ENCODE results near the gene TRHDE.

TRHDE gene

DNA sequence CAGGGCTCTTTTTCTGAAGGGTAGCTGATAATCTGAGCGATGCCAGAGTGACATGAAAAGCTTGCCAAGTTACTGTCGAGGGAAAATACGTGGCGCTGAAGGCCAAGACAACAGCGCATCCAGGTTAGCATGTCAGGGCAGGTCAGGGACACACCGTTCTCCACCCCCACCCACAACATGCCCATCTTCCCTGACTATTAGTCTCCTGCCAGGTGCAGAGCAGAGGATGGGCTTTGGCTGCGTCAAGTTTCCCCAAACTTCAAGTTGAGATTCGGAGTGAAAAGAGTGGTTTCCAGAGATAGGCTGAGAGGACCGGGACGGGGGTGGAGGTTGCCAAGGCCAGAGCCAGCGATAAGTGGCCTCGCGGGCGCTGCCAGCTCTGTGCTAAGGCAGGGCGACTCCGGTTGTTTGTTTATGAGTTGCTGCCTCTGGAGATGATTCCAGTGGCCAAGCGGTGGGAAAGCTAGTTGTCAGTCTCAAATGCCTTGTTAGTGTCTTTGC lies 1.7 kb downstream of the TRHDE start:
- DNase-seq (ENCODE audit: low read depth), result no peak

DNA sequence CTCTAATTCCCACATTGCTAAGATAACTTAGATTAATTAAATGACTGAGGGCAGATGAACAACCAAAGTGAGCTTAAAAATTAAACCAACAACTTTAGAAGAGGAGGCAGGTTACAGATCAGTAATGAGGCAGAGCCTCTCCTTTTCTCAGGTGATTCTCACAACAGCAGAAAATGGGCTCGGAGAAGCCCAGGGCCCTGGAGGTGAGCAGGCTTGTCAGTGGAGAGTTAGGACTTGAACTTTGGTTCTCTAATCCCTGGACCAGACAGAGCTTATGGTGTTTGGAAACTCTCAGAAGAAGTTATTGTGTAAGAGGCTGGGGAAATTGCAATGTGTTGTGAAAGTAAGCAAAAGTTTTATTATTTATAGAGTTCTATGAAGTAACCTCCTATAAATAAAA lies 2.8 kb downstream of the TRHDE start:
- DNase-seq (ENCODE audit: low read depth), result no peak

DNA sequence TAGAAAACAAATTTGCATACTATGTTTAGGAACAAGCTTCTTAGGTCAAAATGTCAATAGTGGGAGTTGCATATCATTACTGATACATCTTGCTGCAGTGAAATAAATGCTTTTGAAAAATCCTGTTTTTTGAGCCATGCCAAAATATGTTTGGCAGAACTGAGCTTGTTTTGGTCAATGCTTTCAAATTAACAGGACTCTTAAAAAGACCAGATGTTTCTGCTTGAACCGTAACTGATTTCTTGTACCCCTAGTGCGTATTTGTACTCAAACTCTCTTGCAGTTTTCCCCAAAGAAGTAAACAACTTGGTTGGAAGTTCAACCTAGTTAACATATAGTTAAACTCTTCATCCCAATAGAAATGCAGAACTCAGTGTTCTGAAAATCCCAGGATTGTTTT lies 3.4 kb downstream of the TRHDE start:
- no peak for DNase-seq (ENCODE audit: low read depth)

DNA sequence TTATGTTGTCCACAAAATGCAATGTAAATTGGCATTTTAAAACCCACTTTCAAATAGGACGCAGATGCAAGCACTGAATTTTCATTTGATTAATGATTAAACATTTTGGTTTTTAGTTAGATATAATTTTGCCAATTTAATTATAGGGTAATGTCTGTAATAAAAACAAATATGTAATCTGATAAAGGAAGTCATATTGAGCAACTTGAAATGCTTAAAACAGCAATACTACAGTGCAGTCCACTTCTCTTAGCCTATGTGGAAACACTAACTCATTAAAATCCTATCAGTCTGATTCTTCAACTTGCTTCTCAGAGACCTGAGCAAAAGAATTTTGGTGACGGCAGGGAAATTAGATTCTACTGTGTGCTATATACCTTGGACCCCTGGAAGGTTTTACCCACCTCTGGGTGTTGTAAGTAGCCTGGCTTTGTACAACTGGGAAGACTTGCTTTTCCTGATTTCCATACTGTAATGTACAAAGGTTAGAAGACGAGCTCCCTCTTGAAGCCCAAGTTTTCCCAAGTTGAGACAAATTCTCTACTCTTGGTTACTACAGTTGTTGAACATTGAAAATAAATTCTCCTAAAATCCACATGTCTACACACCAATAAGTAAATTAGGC lies 4.1 kb downstream of the TRHDE start:
- DNase-seq (ENCODE audit: low read depth), result no peak

DNA sequence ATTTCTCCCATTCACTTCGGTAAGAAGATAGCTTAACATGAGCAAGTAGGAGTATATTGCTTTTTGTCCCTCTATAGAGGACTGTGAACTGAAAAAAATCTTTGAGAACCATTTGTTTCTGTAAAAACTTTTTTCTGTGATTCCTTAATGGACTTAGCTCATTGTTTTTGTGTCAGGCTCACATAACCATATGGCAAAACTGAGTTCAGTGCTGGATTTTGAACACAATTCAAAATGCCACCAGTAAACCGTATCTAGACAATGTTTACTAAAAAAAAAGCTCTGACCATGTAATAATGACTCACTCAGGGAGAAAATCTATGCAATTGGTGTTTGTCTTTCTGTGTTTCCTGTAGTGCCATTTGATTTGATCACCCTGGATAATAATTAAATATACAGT lies 5.2 kb downstream of the TRHDE start:
- no peak for DNase-seq (ENCODE audit: low read depth)

DNA sequence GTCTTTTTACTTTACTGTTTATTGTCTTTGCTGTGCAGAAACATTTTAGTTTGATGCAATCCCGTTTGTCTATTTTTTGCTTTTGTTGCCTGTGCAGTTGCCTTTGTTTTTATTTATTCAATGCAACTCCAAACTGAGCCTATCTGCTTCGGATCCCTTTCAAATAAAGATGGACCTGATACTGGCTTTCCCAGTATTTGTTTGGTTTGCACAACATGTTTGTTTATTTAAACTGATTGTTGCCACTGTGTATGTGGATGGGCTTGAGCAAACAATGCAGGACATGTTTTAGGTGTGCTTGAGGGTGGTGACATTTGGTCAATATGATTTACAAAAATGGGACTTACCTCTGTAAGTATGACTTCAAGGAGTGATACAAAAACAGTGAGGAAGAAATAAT lies 6.7 kb downstream of the TRHDE start:
- no peak for DNase-seq (ENCODE audit: low read depth)

DNA sequence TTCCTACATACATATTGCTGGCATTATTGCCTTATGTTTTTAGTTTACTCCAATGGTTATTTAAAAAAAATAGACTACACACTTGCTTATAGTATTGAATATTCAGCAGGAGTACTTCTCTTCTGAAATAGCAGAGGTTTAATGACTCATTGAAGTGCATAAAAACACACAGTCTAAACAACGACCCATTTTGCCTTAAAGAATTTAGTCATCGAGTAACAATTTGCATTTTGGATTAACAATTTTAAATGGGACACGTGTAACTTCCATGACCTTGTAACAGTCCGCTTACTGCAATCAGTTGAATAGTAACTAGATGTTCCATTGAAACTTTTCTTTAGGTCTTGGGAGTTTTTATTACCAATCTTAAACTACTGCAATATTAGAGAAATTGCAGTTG lies 9.0 kb downstream of the TRHDE start:
- no peak for DNase-seq (ENCODE audit: low read depth)

DNA sequence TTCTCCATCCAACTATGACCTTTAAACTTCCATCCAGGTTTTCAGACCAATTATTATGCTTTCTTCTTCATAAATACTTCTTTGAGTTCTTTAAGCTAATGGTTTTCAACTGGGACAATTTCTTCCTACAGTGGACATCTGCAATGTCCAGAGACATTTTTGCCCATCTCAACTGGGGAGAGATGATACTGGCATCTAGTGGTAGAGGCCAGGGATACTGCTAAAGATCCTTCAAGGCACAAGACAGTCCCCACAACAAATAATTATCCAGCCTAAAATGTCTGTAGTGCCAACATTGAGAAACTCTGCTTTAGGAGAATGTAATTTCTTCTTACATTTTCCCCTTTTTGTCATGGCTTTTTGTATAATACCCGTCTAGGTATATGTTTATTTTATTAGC lies 10.6 kb downstream of the TRHDE start:
- no peak for DNase-seq (ENCODE audit: low read depth)

DNA sequence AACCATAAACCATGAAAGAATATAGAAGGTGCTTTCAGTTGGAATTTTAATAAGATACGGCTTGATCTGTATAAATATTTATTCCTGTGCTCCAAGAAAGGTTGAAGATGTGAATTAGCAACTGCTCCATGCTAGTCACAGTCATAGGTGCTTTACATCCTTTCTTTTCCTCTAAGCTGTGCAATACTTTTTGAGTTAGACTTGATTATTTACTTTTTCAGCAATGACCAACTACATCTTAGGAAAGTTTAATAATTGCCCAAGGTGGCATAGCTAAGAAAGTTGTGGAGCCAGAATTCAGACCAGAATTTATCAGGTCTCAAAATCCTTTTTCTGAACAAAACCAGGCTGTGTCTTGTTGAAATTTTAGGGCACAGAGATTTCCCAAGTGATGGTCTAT lies 13.7 kb downstream of the TRHDE start:
- DNase-seq (ENCODE audit: low read depth), result no peak

DNA sequence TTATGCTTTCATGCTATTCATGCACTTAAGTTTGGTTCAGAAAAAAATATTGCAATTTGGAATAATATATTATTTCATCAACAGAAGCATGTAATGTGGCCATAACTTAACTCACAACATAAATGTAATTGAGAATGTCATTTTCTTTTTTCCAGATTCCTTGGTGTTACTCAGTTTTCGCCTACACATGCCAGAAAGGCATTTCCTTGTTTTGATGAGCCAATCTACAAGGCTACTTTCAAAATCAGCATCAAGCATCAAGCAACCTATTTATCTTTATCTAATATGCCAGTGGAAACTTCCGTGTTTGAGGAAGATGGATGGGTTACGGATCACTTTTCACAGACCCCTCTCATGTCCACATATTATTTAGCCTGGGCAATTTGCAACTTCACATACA lies 14.4 kb downstream of the TRHDE start:
- DNase-seq (ENCODE audit: low read depth), result no peak

DNA sequence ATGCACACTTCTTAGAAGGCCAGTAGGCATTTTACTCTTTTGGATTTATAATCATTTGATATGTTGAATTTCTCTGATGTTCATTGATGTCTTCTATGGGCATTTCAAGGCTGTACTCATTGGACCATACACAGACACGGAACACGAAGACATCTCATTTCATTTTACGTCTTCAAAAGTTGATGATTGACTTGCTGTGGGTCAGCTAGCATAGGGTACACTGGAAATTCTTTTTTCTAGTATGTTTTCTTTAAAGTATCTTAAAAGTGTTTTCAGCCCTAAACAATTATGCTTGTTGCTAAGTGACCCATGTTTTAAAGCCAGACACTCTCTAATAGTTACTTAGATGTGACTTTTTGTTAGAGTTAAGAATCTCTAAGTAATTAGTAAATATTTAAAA lies 16.3 kb downstream of the TRHDE start:
- no peak for DNase-seq (ENCODE audit: low read depth)

DNA sequence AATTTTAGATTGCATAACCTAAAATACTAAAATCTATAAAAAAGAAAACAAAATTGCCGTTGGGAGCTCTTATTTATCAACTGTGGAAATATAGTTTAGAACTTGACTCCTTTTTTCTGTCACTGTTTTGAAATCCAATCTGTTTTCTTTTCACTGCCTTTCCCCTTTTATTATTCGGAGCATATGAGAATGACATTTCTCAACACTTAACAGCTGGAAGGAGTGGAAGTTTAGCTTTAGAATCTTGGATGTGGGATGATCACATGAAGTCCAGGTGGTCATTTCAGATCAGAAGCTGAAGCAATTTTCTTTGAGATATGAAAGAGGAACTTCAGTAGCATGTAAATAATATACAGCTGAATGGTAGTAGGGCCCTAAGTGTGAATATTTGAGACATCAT lies 16.7 kb downstream of the TRHDE start:
- DNase-seq (ENCODE audit: low read depth), result no peak

DNA sequence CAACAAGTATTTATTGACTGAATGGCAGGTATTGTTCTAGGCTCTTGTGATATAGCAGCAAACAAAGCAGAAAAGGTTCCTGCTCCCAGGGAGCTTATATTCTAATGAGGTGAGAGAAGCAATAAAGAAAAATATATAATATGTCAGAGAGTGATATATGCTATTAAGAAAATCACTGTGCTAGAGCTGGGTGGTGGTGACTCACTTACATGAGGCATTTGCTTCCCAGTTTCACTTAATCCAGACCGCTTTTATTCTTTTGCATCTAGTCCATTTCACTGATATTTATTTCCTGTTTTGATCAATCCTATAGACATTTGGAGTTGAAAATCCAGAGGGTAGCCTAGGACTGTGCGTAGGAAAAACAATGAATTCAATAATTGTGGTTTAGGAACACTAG lies 17.5 kb downstream of the TRHDE start:
- DNase-seq (ENCODE audit: low read depth), result no peak

DNA sequence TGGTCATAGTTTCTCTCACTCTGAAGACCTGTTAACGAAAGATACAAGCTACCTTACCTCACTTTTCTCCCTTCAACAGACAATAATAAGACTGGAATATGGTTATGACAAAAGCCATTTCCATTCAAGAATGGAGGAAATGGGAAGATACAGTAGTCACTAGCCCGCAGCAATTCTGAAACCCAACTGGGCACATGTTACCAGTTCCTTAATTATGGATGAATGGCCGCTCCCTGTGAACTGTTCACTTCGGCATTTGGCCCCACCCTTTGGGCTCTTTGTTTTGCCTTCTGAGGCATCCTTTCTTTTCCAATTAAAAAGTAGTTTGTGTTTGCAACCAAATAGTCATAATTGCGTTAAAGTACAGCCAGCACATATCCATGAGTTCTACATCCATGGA lies 19.0 kb downstream of the TRHDE start:
- DNase-seq (ENCODE audit: low read depth), result no peak

DNA sequence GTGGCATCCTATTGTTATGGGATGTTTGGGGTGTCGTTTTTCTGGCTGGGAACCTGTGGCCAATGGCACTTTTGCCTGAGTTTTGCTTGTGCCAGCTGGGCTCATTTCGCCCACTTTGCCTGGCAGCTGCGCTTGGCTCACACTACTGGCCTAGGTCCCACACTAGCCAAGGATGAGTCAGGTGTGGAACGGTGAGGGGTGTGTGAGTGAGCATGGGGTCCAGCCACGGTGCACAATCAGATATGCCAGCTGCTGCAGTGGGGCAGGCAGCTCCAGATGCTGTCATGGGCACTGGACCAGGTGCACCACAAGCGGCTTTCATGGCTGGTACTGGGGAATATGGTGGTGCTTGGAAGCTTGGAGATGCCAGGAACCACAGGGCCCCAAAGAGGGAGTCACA lies 21.5 kb downstream of the TRHDE start:
- no peak for DNase-seq (ENCODE audit: low read depth)

DNA sequence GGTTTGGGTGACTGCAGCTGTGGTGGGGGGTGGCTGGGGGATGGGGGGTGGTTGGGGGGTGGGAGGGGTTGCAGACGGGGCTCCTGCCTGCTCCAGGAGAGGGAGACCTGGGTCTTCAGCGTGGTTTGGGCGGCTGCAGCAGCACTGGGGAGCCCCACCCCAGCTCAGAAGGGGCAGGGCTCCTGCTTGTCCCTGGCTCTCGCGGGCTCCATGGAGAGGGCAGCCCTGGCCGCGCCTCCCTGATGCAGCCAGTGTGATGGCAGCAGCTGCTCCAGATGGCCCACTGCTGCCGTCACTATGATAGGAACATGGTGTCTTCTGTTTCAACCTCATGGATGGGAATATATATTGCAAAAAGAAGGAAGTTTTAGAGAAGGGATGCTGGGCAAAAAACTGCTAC lies 22.9 kb downstream of the TRHDE start:
- no peak for DNase-seq (ENCODE audit: low read depth)

DNA sequence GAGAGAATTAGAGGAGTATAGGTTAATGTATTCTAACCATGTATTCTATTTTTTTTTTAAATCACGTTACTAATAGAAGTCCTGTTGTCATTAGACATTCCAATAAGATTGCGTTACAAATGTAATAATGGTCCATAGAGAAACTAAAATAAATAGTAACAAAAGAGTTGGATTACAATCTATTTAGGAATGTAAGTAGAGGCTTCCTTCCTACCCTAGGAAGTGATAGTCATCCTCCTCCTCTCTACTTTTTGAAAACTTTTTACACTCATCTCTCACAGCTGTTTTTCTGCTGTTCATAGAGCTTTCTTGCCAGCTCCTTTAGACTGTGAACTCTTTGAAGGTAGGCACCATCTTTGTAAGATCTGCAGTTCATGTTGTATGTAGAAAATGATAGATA lies 23.6 kb downstream of the TRHDE start:
- no peak for DNase-seq (ENCODE audit: low read depth)

DNA sequence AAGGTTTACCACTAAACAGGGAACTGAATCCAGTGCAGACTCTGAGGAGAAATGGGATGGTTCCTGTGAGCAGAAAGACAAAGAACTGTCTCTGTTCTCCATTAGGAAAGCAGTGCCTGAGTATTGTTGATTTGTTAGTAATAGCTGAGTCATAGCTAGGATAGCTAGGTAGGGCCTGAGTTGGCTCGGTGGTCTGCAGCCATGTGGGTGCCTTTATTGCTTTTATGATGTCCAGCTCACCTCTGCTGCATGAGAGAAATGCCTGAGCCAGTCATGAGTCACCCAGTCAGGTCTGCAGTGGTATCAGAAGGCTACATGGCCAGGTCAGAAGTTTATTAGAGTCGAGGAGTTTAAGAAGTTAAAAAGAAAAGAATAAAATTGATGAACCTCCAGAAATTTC lies 24.2 kb downstream of the TRHDE start:
- no peak for DNase-seq (ENCODE audit: low read depth)

DNA sequence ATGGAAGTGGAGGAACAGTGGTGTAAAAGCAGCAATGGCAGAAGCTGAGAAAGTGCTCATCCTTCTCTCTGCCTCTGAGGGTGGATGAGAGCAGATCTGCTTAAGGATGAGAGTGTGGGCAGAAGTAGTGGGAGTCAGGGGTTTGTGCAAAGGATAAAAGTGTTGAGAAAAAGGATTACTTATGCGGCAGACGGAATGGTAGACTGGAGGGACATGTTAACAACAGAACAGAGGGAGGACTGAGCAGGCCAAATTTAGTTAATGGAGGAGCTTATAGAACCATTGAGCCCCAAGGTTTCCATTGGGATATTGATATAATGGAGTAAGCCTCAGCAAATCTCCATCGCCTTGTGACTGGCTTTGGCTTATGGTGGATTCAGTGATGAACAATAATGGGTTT lies 25.5 kb downstream of the TRHDE start:
- no peak for DNase-seq (ENCODE audit: low read depth)

DNA sequence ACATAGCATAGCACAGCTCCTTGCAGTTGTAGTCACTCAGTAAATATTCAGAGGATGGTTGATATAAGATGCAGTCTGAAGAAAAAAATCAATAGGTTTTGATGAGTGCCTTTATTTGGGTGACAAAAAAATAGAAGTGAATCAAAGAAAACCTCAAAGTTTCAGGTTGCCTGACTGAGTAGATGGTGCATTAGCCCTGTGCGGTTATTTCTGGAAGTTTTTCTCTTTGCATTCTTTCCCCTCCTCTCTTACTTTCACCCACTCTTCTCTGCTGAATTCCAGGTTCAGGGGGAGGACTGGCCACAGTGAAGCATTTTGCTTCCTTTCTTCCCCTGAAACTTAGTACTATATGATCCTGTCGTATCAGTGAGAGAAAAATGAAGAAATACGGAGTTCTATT lies 28.6 kb downstream of the TRHDE start:
- DNase-seq (ENCODE audit: low read depth), result no peak

DNA sequence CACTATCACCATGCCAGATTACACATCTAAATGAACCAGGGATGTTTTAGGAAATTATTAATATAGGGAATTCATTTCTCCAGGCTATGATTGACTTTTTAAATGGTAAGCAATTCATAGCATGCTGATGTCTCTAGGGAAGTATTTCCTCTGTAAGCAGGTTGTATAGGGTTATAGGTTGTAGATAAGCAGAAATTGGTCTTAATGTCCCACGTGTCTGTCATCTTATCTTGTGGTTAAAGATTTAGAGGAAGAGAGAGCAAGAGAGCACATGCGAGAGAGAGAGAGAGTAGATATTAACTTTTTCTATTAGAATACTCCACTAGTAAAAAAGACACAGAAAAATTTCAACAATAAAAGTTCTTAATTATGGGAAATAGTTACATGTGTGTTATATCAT lies 32.6 kb downstream of the TRHDE start:
- DNase-seq (ENCODE audit: low read depth), result no peak

DNA sequence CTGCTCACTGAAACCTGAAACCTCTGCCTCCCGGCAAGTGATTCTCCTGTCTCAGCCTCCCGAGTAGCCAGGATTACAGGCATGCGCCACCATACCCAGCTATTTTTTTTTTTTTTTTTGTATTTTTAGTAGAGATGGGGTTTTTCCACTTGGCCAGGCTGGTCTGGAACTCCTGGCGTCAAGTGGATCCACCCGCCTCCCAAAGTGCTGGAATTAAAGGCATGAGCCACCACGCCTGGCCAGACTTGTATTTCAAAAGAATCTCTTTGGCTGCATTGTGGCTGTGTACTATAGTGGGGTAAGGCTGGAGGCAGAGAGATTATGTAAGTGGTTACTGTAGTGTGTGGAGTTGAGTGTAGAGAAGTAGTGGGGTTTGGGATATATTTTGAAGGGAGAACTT lies 35.1 kb downstream of the TRHDE start:
- DNase-seq (ENCODE audit: low read depth), result no peak

DNA sequence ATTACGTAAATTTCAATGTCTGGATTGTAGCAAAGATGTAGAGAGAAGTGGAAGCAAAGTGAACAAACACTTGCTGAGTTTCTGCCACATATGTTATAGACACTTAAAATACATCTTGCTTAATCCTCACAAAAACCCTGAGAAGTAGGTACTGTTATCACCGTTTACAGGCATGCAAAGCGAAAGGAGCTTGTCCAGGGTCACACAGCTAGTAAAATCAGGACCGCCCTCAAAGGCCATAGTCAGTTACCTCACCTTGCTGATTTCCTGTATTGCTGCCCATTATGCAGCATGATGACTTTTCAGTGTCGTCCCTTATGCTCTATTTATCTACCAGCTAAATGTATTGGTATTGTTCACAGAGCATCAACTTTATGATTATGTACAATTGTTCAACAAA lies 39.8 kb downstream of the TRHDE start:
- no peak for DNase-seq (ENCODE audit: low read depth)

DNA sequence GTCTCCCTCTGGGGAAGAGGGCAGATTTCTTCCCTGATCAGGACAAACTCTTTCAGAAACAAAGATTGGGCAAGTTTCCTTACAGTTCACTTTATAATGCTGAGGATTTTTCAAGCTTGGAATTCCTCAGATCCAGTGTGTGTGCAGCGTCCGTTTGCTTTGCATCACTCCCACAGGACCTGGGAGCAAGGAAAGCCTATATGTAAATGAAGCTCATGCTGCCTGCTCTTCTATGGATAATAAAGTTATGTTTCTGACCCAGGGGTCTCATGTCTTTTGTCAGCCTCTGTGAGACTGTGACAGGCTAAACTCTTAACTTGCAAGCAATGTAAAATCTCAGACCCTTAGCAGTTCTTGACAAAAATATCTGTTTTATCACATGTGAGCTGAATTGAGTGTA lies 41.6 kb downstream of the TRHDE start:
- DNase-seq (ENCODE audit: low read depth), result no peak

DNA sequence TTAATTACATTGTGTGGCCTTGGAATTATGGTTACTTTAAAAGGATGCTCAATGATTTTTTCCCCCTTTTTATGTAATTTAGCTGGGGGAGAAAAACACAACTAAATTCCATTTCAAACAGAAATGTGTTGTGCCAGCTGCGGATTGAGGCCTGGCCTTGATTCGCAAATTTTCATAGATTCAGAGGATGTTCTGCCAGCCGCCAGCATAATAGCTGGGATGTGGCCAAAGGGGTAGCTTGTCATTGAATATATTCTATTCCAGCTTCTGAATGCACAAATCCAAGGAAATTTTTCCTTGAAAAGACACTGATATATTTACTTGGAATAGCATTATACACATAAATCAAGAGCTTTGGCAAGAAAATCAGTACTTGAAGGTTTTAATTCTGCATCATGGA lies 43.7 kb downstream of the TRHDE start:
- DNase-seq (ENCODE audit: low read depth), result no peak

Measured in stimulated activated CD8-positive, alpha-beta memory T cell treated with anti-CD3 and anti-CD28 coated beads, Interleukin-7, amount 100 ng/mL, for 24 hours (primary cell).